HepG2 (cell line): ENCODE measurements around the gene LENG1.

Experiments
- CAMTA2 ChIP-seq: sonication (generic); formaldehyde crosslinking; IDR thresholded peaks from 2 replicates; pipeline ENCODE4 v1.4.0; 2020; ENCODE audit warnings: mild to moderate bottlenecking, missing genetic modification reagents, borderline replicate concordance
- KDM5A ChIP-seq: fragments of 200-600 bp; sonication (generic); IDR thresholded peaks from 2 replicates; pipeline ENCODE4 v1.7.0; 2018; ENCODE audit warnings: antibody characterized with exemption, mild to moderate bottlenecking, low read length, borderline replicate concordance
- MXI1 ChIP-seq: IDR thresholded peaks from 3 replicates; pipeline ENCODE4 v1.6.1; 2012; ENCODE audit warnings: low read depth, low read length, inconsistent platforms, borderline replicate concordance
- NR2C2 ChIP-seq: sonication (generic); formaldehyde crosslinking; IDR thresholded peaks from 2 replicates; pipeline ENCODE4 v1.4.0; 2020; ENCODE audit warnings: missing genetic modification reagents, mild to moderate bottlenecking, moderate library complexity, borderline replicate concordance
- POLR2A ChIP-seq, 2 experiments: IDR thresholded peaks; 2 replicates each; pipeline ENCODE4 v1.6.1; 2011; ENCODE audit warnings: low read depth in 2 of 2, low read length in 2 of 2, mild to moderate bottlenecking in 1 of 2, moderate library complexity in 1 of 2; ENCODE audit not compliant: insufficient read depth in 1 of 2
- SOX13 ChIP-seq, 3 experiments: fragments of 450-650 bp in 1 of 3; sonication (generic) in 1 of 3; formaldehyde crosslinking in 1 of 3; IDR thresholded peaks in 2 of 3; conservative IDR thresholded peaks in 1 of 3; 2 replicates each; pipeline versions ENCODE4 v1.5.0 to v1.6.1; 2016 to 2020; ENCODE audit warnings: antibody characterized with exemption in 1 of 3, mild to moderate bottlenecking in 1 of 3, missing compliant biosample characterization in 1 of 3, missing genetic modification reagents in 1 of 3, moderate library complexity in 1 of 3
- SP5 ChIP-seq: IDR thresholded peaks from 2 replicates; pipeline ENCODE4 v1.6.1; 2016; ENCODE audit warnings: low read depth, borderline replicate concordance
- TAF1 ChIP-seq: sonication (generic); formaldehyde crosslinking; IDR thresholded peaks from 2 replicates; pipeline ENCODE4 v1.4.0; 2020; ENCODE audit warnings: missing genetic modification reagents
- YY1 ChIP-seq: IDR thresholded peaks from 2 replicates; pipeline ENCODE4 v1.6.1; 2011; ENCODE audit warnings: low read length, low read depth, moderate library complexity, mild to moderate bottlenecking; ENCODE audit not compliant: insufficient read depth, insufficient replicate concordance
- ZNF251 ChIP-seq: sonication (generic); formaldehyde crosslinking; IDR thresholded peaks from 2 replicates; pipeline ENCODE4 v1.9.0; 2021; ENCODE audit warnings: mild to moderate bottlenecking, missing genetic modification reagents
- ZZZ3 ChIP-seq: sonication (generic); formaldehyde crosslinking; IDR thresholded peaks from 2 replicates; pipeline ENCODE4 v1.4.0; 2020; ENCODE audit warnings: missing genetic modification reagents, mild to moderate bottlenecking, borderline replicate concordance
- TF ChIP-seq, protein P1 (sequence below): sonication (generic); formaldehyde crosslinking; IDR thresholded peaks from 2 replicates; pipeline ENCODE4 v1.5.0; 2020; ENCODE audit warnings: mild to moderate bottlenecking, missing genetic modification reagents, moderate library complexity
- TF ChIP-seq, protein P2 (sequence below): sonication (generic); formaldehyde crosslinking; IDR thresholded peaks from 2 replicates; pipeline ENCODE4 v1.4.0; 2020; ENCODE audit warnings: low read depth, mild to moderate bottlenecking, missing genetic modification reagents

DNA sequence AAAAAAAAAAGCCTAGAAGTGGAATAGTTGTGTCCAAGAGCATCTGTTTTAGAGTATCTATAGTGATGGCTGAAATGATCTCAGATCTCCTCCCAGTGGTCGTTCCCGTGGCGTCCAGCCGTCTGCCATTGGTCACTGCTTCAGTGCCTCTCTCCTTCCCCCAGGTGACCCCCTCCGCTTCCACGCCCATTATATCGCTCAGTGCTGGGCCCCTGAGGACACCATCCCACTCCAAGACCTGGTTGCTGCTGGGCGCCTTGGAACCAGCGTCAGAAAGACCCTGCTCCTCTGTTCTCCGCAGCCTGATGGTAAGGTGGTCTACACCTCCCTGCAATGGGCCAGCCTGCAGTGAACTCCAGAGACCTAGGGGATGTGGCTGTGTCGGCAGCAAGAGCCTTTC lies 33.5 kb upstream of the LENG1 start:
- TF ChIP-seq POLR2A (IDR thresholded peaks at IDR 0.05; ENCODE audit: insufficient read depth in 1 of 2, low read depth in 2 of 2, low read length in 2 of 2) (no peak), NR2C2 (CRISPR knock-in tag) (no peak), ZZZ3 (CRISPR knock-in tag) (no peak), TAF1 (CRISPR knock-in tag) (no peak), ZNF251 (no peak), YY1 (no peak), CAMTA2 (no peak), SOX13 (IDR thresholded peaks at IDR 0.05) (no peak), SOX13 (CRISPR knock-in tag; conservative IDR thresholded peaks at IDR 0.05 in 1 of 2, IDR thresholded peaks at IDR 0.05 in 1 of 2) (no peak), SP5 (CRISPR knock-in tag) (no peak), KDM5A (no peak), MXI1 (no peak)
- TF ChIP-seq, protein P1, sequence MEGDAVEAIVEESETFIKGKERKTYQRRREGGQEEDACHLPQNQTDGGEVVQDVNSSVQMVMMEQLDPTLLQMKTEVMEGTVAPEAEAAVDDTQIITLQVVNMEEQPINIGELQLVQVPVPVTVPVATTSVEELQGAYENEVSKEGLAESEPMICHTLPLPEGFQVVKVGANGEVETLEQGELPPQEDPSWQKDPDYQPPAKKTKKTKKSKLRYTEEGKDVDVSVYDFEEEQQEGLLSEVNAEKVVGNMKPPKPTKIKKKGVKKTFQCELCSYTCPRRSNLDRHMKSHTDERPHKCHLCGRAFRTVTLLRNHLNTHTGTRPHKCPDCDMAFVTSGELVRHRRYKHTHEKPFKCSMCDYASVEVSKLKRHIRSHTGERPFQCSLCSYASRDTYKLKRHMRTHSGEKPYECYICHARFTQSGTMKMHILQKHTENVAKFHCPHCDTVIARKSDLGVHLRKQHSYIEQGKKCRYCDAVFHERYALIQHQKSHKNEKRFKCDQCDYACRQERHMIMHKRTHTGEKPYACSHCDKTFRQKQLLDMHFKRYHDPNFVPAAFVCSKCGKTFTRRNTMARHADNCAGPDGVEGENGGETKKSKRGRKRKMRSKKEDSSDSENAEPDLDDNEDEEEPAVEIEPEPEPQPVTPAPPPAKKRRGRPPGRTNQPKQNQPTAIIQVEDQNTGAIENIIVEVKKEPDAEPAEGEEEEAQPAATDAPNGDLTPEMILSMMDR (CRISPR knock-in tag): no peak
- TF ChIP-seq, protein P2, sequence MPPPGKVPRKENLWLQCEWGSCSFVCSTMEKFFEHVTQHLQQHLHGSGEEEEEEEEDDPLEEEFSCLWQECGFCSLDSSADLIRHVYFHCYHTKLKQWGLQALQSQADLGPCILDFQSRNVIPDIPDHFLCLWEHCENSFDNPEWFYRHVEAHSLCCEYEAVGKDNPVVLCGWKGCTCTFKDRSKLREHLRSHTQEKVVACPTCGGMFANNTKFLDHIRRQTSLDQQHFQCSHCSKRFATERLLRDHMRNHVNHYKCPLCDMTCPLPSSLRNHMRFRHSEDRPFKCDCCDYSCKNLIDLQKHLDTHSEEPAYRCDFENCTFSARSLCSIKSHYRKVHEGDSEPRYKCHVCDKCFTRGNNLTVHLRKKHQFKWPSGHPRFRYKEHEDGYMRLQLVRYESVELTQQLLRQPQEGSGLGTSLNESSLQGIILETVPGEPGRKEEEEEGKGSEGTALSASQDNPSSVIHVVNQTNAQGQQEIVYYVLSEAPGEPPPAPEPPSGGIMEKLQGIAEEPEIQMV (CRISPR knock-in tag): no peak
